Astrocyte (in vitro differentiated cells and primary cell): Measurements from ENCODE around the gene LZTFL1. TPM values are rescaled to one million over a fixed set of nuclear protein-coding genes. Genes with fewer than 3 reads are reported as not detected.

Experiments used
- DNase-seq: peaks from one replicate; pipeline ENCODE4 v3.0.0-alpha.2; 2010; ENCODE audit warnings: low read depth
- FAIRE-seq: peaks from 2 replicates; lab custom pipeline; 2011; peaks lifted over from hg19 to GRCh38; lab: Jason Lieb, UNC
- H2AFZ ChIP-seq: 2 replicates; pipeline ENCODE4 v1.6.0; 2012; ENCODE audit warnings: low read depth, low read length, inconsistent platforms
- H3K27ac ChIP-seq: 2 replicates; pipeline ENCODE4 v1.5.1; 2011; ENCODE audit warnings: low read depth, low read length, inconsistent platforms
- H3K27me3 ChIP-seq: 2 replicates; pipeline ENCODE4 v1.6.0; 2011; ENCODE audit warnings: low read length, inconsistent platforms; ENCODE audit not compliant: insufficient read depth
- H3K36me3 ChIP-seq: 2 replicates; pipeline ENCODE4 v1.5.1; 2011; ENCODE audit warnings: low read length, inconsistent platforms; ENCODE audit not compliant: insufficient read depth
- H3K4me1 ChIP-seq: 2 replicates; pipeline ENCODE4 v1.5.1; 2011; ENCODE audit warnings: low read length, inconsistent platforms; ENCODE audit not compliant: insufficient read depth
- H3K4me2 ChIP-seq: 2 replicates; pipeline ENCODE4 v1.6.0; 2012; ENCODE audit warnings: low read length, inconsistent platforms
- H3K4me3 ChIP-seq: 2 replicates; pipeline ENCODE4 v1.5.1; 2011; ENCODE audit warnings: low read depth, mild to moderate bottlenecking, low read length, inconsistent platforms; ENCODE audit not compliant: insufficient read depth
- H3K79me2 ChIP-seq: 2 replicates; pipeline ENCODE4 v1.6.0; 2012; ENCODE audit warnings: mild to moderate bottlenecking, low read length, inconsistent platforms; ENCODE audit not compliant: insufficient read depth
- H3K9ac ChIP-seq: 2 replicates; pipeline ENCODE4 v1.6.0; 2012; ENCODE audit warnings: mild to moderate bottlenecking, low read length, inconsistent platforms
- H3K9me3 ChIP-seq: 2 replicates; pipeline ENCODE4 v1.5.1; 2012; ENCODE audit warnings: low read depth, mild to moderate bottlenecking, low read length, inconsistent platforms; ENCODE audit not compliant: insufficient read depth
- H4K20me1 ChIP-seq: 2 replicates; pipeline ENCODE4 v1.6.0; 2012; ENCODE audit warnings: low read length, inconsistent platforms; ENCODE audit not compliant: insufficient read depth
- H3K27ac Mint-ChIP-seq: one replicate; pipeline ENCODE4 v1.8.0; 2021; ENCODE audit warnings: mild to moderate bottlenecking, mixed read lengths; ENCODE audit not compliant: unreplicated experiment
- H3K27me3 Mint-ChIP-seq: one replicate; pipeline ENCODE4 v1.8.0; 2021; ENCODE audit warnings: low read depth, mixed read lengths; ENCODE audit not compliant: unreplicated experiment
- H3K36me3 Mint-ChIP-seq: one replicate; pipeline ENCODE4 v1.8.0; 2021; ENCODE audit warnings: low read depth, mixed read lengths; ENCODE audit not compliant: unreplicated experiment
- H3K4me1 Mint-ChIP-seq: one replicate; pipeline ENCODE4 v1.8.0; 2021; ENCODE audit warnings: low read depth, mixed read lengths; ENCODE audit not compliant: unreplicated experiment
- H3K4me3 Mint-ChIP-seq: one replicate; pipeline ENCODE4 v1.8.0; 2021; ENCODE audit warnings: mild to moderate bottlenecking, moderate library complexity, mixed read lengths; ENCODE audit not compliant: unreplicated experiment
- H3K9me3 Mint-ChIP-seq: one replicate; pipeline ENCODE4 v1.8.0; 2021; ENCODE audit warnings: mild to moderate bottlenecking, mixed read lengths; ENCODE audit not compliant: unreplicated experiment
- CTCF ChIP-seq: IDR thresholded peaks from 2 replicates; pipeline ENCODE4 v1.5.1; 2011; ENCODE audit warnings: low read depth, mild to moderate bottlenecking, inconsistent platforms, low read length, moderate library complexity; ENCODE audit not compliant: insufficient read depth
- EZH2 ChIP-seq: IDR thresholded peaks from 2 replicates; pipeline ENCODE4 v1.6.1; 2012; ENCODE audit warnings: mild to moderate bottlenecking, low read length, inconsistent platforms; ENCODE audit not compliant: insufficient read depth
- total RNA-seq: library from RNA; stranded (reverse); gene quantifications from 2 replicates; pipeline ENCODE4 v1.2.1, GENCODE V29; 2021

LZTFL1 gene
- total RNA-seq, 1 donor from 2014 or later, result 20.6 TPM

DNA sequence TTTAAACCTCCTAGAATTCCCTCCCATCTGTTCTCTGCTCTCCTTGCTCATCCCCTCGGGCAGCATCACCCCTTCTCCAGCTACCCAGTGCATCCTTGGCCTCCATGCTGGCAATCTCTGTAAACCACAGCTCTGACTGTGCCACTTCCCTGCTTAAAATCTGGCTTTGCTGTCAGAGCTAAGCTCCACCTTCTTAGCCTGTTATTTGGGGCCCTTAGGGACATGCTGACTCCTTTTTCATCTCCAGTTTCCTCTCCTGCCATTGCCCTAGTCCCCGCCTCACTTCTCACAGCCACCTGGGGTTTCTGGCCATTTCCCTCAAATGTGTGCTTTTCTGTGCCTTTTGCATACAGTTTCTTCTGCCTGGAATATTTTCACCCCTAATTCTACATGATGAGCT, 51.3 kb downstream of the LZTFL1 start:
- H3K4me2 ChIP-seq, result no peak overlapping the region
- H3K4me3 Mint-ChIP-seq, result no peak overlapping the region
- H3K4me1 ChIP-seq, result no peaks in the 10 kb centered on the region
- H3K27me3 Mint-ChIP-seq, result peaks cover 48% of the 10 kb centered on the region
- no peaks in the 10 kb centered on the region for H3K4me1 Mint-ChIP-seq
- H3K36me3 ChIP-seq, result no peaks in the 10 kb centered on the region
- DNase-seq, result no peak
- H3K9ac ChIP-seq, result no peak overlapping the region
- no peak overlapping the region for H3K27ac ChIP-seq
- peaks cover 50% of the 10 kb centered on the region for H3K27me3 ChIP-seq
- no peaks in the 10 kb centered on the region for H3K36me3 Mint-ChIP-seq
- no peak for TF ChIP-seq CTCF
- TF ChIP-seq EZH2, result no peak
- FAIRE-seq, result no peak
- no peaks in the 10 kb centered on the region for H3K79me2 ChIP-seq
- no peaks in the 10 kb centered on the region for H4K20me1 ChIP-seq
- no peak overlapping the region for H2AFZ ChIP-seq
- H3K9me3 ChIP-seq, result no peaks in the 10 kb centered on the region
- no peak overlapping the region for H3K4me3 ChIP-seq
- H3K9me3 Mint-ChIP-seq, result peaks cover 14% of the 10 kb centered on the region
- no peak overlapping the region for H3K27ac Mint-ChIP-seq

DNA sequence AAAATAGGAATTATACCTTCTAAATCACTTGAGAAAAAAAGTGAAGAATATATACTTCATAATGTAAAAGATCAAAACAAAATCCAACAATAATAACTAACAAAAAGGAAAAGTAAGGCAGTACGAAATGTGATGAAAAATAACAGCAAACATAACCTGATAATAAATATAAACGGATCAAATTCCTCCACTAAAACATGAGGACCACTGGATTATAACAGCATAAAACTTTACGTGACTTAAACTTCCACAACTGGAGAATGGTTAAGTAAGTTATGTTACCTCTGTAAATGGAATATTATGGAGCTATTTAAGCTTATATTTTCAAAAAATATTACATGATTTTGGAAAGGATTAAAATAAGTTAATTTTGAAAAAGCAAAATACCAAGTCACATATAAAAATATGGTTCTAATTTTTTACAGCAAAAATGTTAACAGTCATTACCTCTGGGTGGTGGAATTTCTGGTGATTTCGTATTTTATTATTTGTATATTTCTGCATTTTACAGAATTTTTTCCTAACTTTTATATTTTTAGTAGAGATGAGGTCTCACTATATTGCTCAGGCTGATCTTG, 52.6 kb downstream of the LZTFL1 start:
- Mint-ChIP-seq H3K4me1 (no peaks in the 10 kb centered on the region), H3K36me3 (no peaks in the 10 kb centered on the region), H3K4me3 (no peak overlapping the region), H3K9me3 (peaks cover 17% of the 10 kb centered on the region), H3K27me3 (peaks cover 37% of the 10 kb centered on the region), H3K27ac (no peak overlapping the region)
- H3K27ac ChIP-seq, result no peak overlapping the region
- H3K4me2 ChIP-seq, result no peak overlapping the region
- H3K79me2 ChIP-seq, result no peaks in the 10 kb centered on the region
- FAIRE-seq (no peak), DNase-seq (no peak)
- H3K36me3 ChIP-seq, result no peaks in the 10 kb centered on the region
- H3K9ac ChIP-seq, result no peak overlapping the region
- H2AFZ ChIP-seq, result no peak overlapping the region
- peaks cover 41% of the 10 kb centered on the region for H3K27me3 ChIP-seq
- H3K4me3 ChIP-seq, result no peak overlapping the region
- TF ChIP-seq EZH2, result no peak
- TF ChIP-seq CTCF, result no peak
- H3K4me1 ChIP-seq, result no peaks in the 10 kb centered on the region
- no peaks in the 10 kb centered on the region for H4K20me1 ChIP-seq
- no peaks in the 10 kb centered on the region for H3K9me3 ChIP-seq

- H3K4me2 ChIP-seq, result no peak overlapping the region
- no peak overlapping the region for H3K27ac ChIP-seq
- no peak overlapping the region for H3K9ac ChIP-seq
- peaks cover 18% of the 10 kb centered on the region for H3K9me3 Mint-ChIP-seq
- peaks cover 25% of the 10 kb centered on the region for H3K27me3 Mint-ChIP-seq
- no peaks in the 10 kb centered on the region for H3K36me3 ChIP-seq
- H3K9me3 ChIP-seq, result no peaks in the 10 kb centered on the region
- H3K79me2 ChIP-seq, result no peaks in the 10 kb centered on the region
- no peak overlapping the region for H3K4me3 ChIP-seq
- H3K27me3 ChIP-seq, result peaks cover 27% of the 10 kb centered on the region
- no peaks in the 10 kb centered on the region for H3K36me3 Mint-ChIP-seq
- FAIRE-seq (no peak), DNase-seq (no peak)
- H3K4me1 ChIP-seq, result no peaks in the 10 kb centered on the region
- no peak overlapping the region for H3K27ac Mint-ChIP-seq
- no peaks in the 10 kb centered on the region for H4K20me1 ChIP-seq
- no peaks in the 10 kb centered on the region for H3K4me1 Mint-ChIP-seq
- H2AFZ ChIP-seq, result no peak overlapping the region
- H3K4me3 Mint-ChIP-seq, result no peak overlapping the region
- TF ChIP-seq EZH2, result no peak
- no peak for TF ChIP-seq CTCF
These were observed 54.4 kb downstream of the LZTFL1 start for GRCh38 chr3:45787551-45787950.
